Limb (tissue), 2 donors: ENCODE data around the gene ME3.

Source experiments
- DNase-seq, 2 donors: peaks; one replicate each; pipeline ENCODE4 v3.0.0-alpha.2; 2016; ENCODE audit errors: extremely low spot score in 2 of 2

Gene ME3

GRCh38 chr11:86490582-86490981 lies 181.8 kb downstream of the ME3 start:
- DNase-seq, result no peak

- DNase-seq, result no peak
Observed at GRCh38 chr11:86489442-86489841, 183.0 kb downstream of the ME3 start.

- DNase-seq, result no peak
Observed at GRCh38 chr11:86488553-86488952, 183.9 kb downstream of the ME3 start.

- no peak for DNase-seq
Observed at GRCh38 chr11:86487671-86488070, 184.7 kb downstream of the ME3 start.

- DNase-seq, result no peak
Observed at GRCh38 chr11:86486261-86487030, 186.0 kb downstream of the ME3 start.

- no peak for DNase-seq
Observed at GRCh38 chr11:86484795-86485166, 187.6 kb downstream of the ME3 start.

- peak; percentile 59 to 65 for DNase-seq
Observed at GRCh38 chr11:86483940-86484794, 188.2 kb downstream of the ME3 start.

GRCh38 chr11:86483610-86483939 lies 188.8 kb downstream of the ME3 start:
- no peak for DNase-seq

GRCh38 chr11:86482692-86483091 lies 189.7 kb downstream of the ME3 start:
- DNase-seq, result no peak

GRCh38 chr11:86481399-86481798 lies 191.0 kb downstream of the ME3 start:
- DNase-seq, result no peak

- DNase-seq, result no peak
Observed at GRCh38 chr11:86478348-86478747, 194.1 kb downstream of the ME3 start.

GRCh38 chr11:86477495-86478155 lies 194.8 kb downstream of the ME3 start:
- no peak for DNase-seq

GRCh38 chr11:86476109-86476861 lies 196.1 kb downstream of the ME3 start:
- DNase-seq, result no peak

GRCh38 chr11:86475027-86475426 lies 197.4 kb downstream of the ME3 start:
- no peak for DNase-seq

- no peak for DNase-seq
Observed at GRCh38 chr11:86473991-86474833, 198.2 kb downstream of the ME3 start.

GRCh38 chr11:86469491-86470388 lies 202.7 kb downstream of the ME3 start:
- DNase-seq, result no peak

GRCh38 chr11:86468169-86468568 lies 204.2 kb downstream of the ME3 start:
- DNase-seq, result no peak

GRCh38 chr11:86464509-86465221 lies 207.8 kb downstream of the ME3 start:
- DNase-seq, result no peak

- DNase-seq, result no peak
Observed at GRCh38 chr11:86463955-86464354, 208.5 kb downstream of the ME3 start.
